ENCODE data around the gene TSKS.
A peak's percentile ranks its signal among the peaks of the same experiment; 100 is the strongest.

DNA sequence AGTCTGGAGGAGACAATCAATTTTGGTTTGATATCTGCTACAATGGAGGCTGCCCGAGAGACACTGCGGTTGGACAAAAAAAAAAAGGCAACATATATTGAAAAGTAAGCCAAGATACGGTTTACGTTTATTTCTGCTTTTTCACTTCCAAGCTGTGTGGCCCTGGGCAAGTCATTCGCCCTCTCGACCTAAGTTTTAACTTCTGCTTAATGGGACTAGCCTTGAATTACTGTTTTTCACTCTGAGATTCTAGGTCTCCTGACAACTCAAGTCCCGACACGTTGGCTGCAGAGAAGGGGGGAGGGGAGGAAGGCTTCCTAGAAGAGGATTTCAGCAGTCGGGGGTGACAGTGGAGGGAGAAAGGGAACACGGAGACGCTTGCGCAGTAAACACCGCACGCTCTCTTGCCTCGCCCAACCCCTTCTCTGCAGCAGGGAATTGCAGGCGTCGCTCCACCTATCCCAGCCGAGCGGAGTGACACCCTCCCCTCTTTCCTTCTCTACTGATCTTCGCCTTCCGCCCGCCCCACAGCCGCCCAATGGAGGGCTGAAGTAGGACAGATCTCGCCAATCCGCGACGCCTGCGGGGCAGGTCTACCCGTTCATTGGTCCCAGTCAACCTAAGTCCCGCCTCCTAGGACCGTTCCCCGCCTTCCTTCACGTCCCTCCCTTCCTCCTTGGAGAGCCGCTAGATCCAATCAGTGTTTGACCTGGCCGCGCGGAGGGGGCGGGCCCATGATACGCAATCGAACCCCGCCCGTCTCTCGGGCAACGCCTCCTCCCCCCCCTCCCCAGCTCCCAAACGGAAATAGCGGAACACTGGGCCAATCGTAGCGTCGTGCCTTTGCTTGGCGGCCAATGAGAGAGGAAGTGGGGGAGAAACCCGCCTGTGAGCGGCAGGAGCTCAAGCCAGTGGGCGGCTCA lies 3.2 kb upstream of the TSKS start:
- no peak for TF ChIP-seq ADNP (CRISPR knock-in tag; IDR thresholded peaks at IDR 0.05)
- TF ChIP-seq, protein P1, sequence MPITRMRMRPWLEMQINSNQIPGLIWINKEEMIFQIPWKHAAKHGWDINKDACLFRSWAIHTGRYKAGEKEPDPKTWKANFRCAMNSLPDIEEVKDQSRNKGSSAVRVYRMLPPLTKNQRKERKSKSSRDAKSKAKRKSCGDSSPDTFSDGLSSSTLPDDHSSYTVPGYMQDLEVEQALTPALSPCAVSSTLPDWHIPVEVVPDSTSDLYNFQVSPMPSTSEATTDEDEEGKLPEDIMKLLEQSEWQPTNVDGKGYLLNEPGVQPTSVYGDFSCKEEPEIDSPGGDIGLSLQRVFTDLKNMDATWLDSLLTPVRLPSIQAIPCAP (CRISPR knock-in tag; IDR thresholded peaks at IDR 0.05; ENCODE audit: low read depth), result no peak
- no peak for TF ChIP-seq EZH2 (conservative IDR thresholded peaks at IDR 0.05; ENCODE audit: low read depth, low read length)
- TF ChIP-seq ZNF557 (CRISPR knock-in tag; IDR thresholded peaks at IDR 0.05), result no peak
- peak; percentile 97 for TF ChIP-seq NFYC (CRISPR knock-in tag; IDR thresholded peaks at IDR 0.05)
- TF ChIP-seq, protein P2, sequence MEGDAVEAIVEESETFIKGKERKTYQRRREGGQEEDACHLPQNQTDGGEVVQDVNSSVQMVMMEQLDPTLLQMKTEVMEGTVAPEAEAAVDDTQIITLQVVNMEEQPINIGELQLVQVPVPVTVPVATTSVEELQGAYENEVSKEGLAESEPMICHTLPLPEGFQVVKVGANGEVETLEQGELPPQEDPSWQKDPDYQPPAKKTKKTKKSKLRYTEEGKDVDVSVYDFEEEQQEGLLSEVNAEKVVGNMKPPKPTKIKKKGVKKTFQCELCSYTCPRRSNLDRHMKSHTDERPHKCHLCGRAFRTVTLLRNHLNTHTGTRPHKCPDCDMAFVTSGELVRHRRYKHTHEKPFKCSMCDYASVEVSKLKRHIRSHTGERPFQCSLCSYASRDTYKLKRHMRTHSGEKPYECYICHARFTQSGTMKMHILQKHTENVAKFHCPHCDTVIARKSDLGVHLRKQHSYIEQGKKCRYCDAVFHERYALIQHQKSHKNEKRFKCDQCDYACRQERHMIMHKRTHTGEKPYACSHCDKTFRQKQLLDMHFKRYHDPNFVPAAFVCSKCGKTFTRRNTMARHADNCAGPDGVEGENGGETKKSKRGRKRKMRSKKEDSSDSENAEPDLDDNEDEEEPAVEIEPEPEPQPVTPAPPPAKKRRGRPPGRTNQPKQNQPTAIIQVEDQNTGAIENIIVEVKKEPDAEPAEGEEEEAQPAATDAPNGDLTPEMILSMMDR (CRISPR knock-in tag; IDR thresholded peaks at IDR 0.05), result 0 out of 2 replicates have a peak, but pooled peaks have one; percentile 2
- TF ChIP-seq, protein P3, sequence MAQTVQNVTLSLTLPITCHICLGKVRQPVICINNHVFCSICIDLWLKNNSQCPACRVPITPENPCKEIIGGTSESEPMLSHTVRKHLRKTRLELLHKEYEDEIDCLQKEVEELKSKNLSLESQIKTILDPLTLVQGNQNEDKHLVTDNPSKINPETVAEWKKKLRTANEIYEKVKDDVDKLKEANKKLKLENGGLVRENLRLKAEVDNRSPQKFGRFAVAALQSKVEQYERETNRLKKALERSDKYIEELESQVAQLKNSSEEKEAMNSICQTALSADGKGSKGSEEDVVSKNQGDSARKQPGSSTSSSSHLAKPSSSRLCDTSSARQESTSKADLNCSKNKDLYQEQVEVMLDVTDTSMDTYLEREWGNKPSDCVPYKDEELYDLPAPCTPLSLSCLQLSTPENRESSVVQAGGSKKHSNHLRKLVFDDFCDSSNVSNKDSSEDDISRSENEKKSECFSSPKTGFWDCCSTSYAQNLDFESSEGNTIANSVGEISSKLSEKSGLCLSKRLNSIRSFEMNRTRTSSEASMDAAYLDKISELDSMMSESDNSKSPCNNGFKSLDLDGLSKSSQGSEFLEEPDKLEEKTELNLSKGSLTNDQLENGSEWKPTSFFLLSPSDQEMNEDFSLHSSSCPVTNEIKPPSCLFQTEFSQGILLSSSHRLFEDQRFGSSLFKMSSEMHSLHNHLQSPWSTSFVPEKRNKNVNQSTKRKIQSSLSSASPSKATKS (CRISPR knock-in tag; IDR thresholded peaks at IDR 0.05), result no peak
- TF ChIP-seq CENPX (CRISPR knock-in tag; IDR thresholded peaks at IDR 0.05), result no peak
- no peak for TF ChIP-seq JUN (CRISPR knock-in tag; IDR thresholded peaks at IDR 0.05)
